HG03469 (cell line): Measurements from ENCODE around the gene SLC25A26.
"Not testable (repeated sequence)": the region's sequence is repeated elsewhere in the genome, so short reads cannot be mapped to it uniquely, and the experiment has no call there.

Experiments
- ATAC-seq: cut with Tn5 transposase; IDR thresholded peaks from one replicate; pipeline ENCODE4 v1.9.1; 2021; ENCODE audit warnings: mild to moderate bottlenecking, moderate library complexity, moderate number of reproducible peaks; ENCODE audit not compliant: unreplicated experiment

SLC25A26 gene

GRCh38 chr3:66406163-66406562 is 185.4 kb downstream of the SLC25A26 start:
- ATAC-seq, result no peak

GRCh38 chr3:66406831-66407610 is 186.2 kb downstream of the SLC25A26 start:
- no peak for ATAC-seq

GRCh38 chr3:66407611-66408218 is 186.9 kb downstream of the SLC25A26 start:
- peak; percentile 78 for ATAC-seq

- ATAC-seq, result no peak
These were observed 189.3 kb downstream of the SLC25A26 start for GRCh38 chr3:66409771-66410754.

GRCh38 chr3:66410976-66411375 is 190.2 kb downstream of the SLC25A26 start:
- ATAC-seq, result no peak

GRCh38 chr3:66411474-66411873 is 190.7 kb downstream of the SLC25A26 start:
- no peak for ATAC-seq

GRCh38 chr3:66411961-66412887 is 191.4 kb downstream of the SLC25A26 start:
- no peak for ATAC-seq

GRCh38 chr3:66413151-66413751 is 192.4 kb downstream of the SLC25A26 start:
- no peak for ATAC-seq

GRCh38 chr3:66414846-66415245 is 194.0 kb downstream of the SLC25A26 start:
- no peak for ATAC-seq

- ATAC-seq, result no peak
These were observed 195.1 kb downstream of the SLC25A26 start for GRCh38 chr3:66415867-66416428.

- no peak for ATAC-seq
These were observed 195.9 kb downstream of the SLC25A26 start for GRCh38 chr3:66416556-66417304.

- ATAC-seq, result no peak
These were observed 197.7 kb downstream of the SLC25A26 start for GRCh38 chr3:66418475-66418931.

GRCh38 chr3:66419036-66419435 is 198.2 kb downstream of the SLC25A26 start:
- no peak for ATAC-seq

GRCh38 chr3:66421144-66421543 is 200.3 kb downstream of the SLC25A26 start:
- not testable (repeated sequence) for ATAC-seq

GRCh38 chr3:66421893-66422292 is 201.1 kb downstream of the SLC25A26 start:
- not testable (repeated sequence) for ATAC-seq

GRCh38 chr3:66423791-66424190 is 203.0 kb downstream of the SLC25A26 start:
- ATAC-seq, result no peak

- no peak for ATAC-seq
These were observed 204.2 kb downstream of the SLC25A26 start for GRCh38 chr3:66425032-66425431.

GRCh38 chr3:66425576-66426114 is 204.8 kb downstream of the SLC25A26 start:
- ATAC-seq, result no peak
